HCT116 (cell line): ENCODE results near the gene PCBP3. TPM values are rescaled to one million over a fixed set of nuclear protein-coding genes. Genes with fewer than 3 reads are reported as not detected.

Experiments
- ATAC-seq: fragments of 200-7000 bp; cut with Tn5 transposase; 2 replicates; pipeline ENCODE4 v1.9.1; 2020; ENCODE audit warnings: mild to moderate bottlenecking, moderate library complexity
- BruUV-seq: library from RNA; stranded (reverse); fragments of 400-500 nt; replicated peaks from 2 replicates; lab custom pipeline; 2021; lab: Mats Ljungman, UMichigan
- CTCF ChIA-PET: fragments of 300-600 bp; sonication (Branson Sonifier 250); formaldehyde crosslinking; loops from one replicate; lab custom pipeline; 2021; ENCODE audit warnings: antibody characterized with exemption; lab: Charles Lee
- POLR2A ChIA-PET: fragments of 300-600, 350-600 bp; sonication (Branson Sonifier 250); formaldehyde crosslinking; loops from one replicate; lab custom pipeline; 2021; ENCODE audit warnings: antibody characterized with exemption; lab: Charles Lee
- RAD21 ChIA-PET, 2 experiments: fragments of 300-600 bp; sonication (Branson Sonifier 250); formaldehyde crosslinking; loops; one replicate each; lab custom pipeline; 2023; ENCODE audit warnings: low total read pairs in 2 of 2; ENCODE audit not compliant: uncharacterized antibody in 2 of 2, unreplicated experiment in 2 of 2, low non-redundant PET in 1 of 2; lab: Charles Lee
- DNase-seq: peaks from one replicate; pipeline ENCODE4 v3.0.0-alpha.2; 2010; ENCODE audit warnings: low read depth, low spot score
- H2AFZ ChIP-seq: fragments of 200-600 bp; shearing (Covaris generic), sonication (generic); 2 replicates; pipeline ENCODE4 v1.6.1; 2017; ENCODE audit warnings: low read depth, mixed run types, mixed read lengths, antibody characterized with exemption, low read length; ENCODE audit not compliant: poor library complexity, severe bottlenecking
- H3K27ac ChIP-seq: 2 replicates; pipeline ENCODE4 v1.5.1; 2012; ENCODE audit warnings: low read depth, low read length
- H3K27me3 ChIP-seq: fragments of 200-600 bp; sonication (generic); 2 replicates; pipeline ENCODE4 v1.6.1; 2016; ENCODE audit warnings: mixed run types, low read length, mixed read lengths; ENCODE audit not compliant: insufficient read depth
- H3K36me3 ChIP-seq, 2 experiments: fragments of 200-500 bp in 1 of 2; fragments of 200-600 bp in 1 of 2; sonication (Bioruptor generic) in 1 of 2; sonication (generic) in 1 of 2; 2 replicates each; pipeline versions ENCODE4 v1.5.1 to v1.6.1; 2014 to 2016; ENCODE audit warnings: low read length in 2 of 2, inconsistent platforms in 1 of 2, mixed read lengths in 1 of 2, mixed run types in 1 of 2; ENCODE audit not compliant: insufficient read depth in 2 of 2, control insufficient read depth in 1 of 2
- H3K4me1 ChIP-seq, 2 experiments: fragments of 200-600 bp in 1 of 2; sonication (generic) in 1 of 2; 2 replicates each; pipeline versions ENCODE4 v1.5.1 to v1.6.1; 2012 to 2017; ENCODE audit warnings: low read length in 2 of 2, inconsistent platforms in 1 of 2, mild to moderate bottlenecking in 1 of 2, mixed read lengths in 1 of 2, mixed run types in 1 of 2, moderate library complexity in 1 of 2; ENCODE audit not compliant: insufficient read depth in 2 of 2, control insufficient read depth in 1 of 2
- H3K4me2 ChIP-seq: fragments of 200-600 bp; sonication (generic); 2 replicates; pipeline ENCODE4 v1.6.1; 2017; ENCODE audit warnings: mixed run types, low read length, mixed read lengths
- H3K4me3 ChIP-seq, 2 experiments: fragments of 200-600 bp in 1 of 2; sonication (generic) in 1 of 2; replicated peaks in 1 of 2; 2 replicates each; pipeline ENCODE4 v1.5.1; 2011 to 2016; ENCODE audit warnings: low read length in 2 of 2, control low read depth in 1 of 2, low read depth in 1 of 2, mild to moderate bottlenecking in 1 of 2, mixed read lengths in 1 of 2, mixed run types in 1 of 2
- H3K79me2 ChIP-seq: fragments of 200-600 bp; sonication (generic); 2 replicates; pipeline ENCODE4 v1.6.1; 2017; ENCODE audit warnings: mild to moderate bottlenecking, mixed run types, low read length, moderate library complexity, mixed read lengths; ENCODE audit not compliant: insufficient read depth
- H3K9ac ChIP-seq: fragments of 200-600 bp; sonication (generic); 2 replicates; pipeline ENCODE4 v1.6.1; 2016; ENCODE audit warnings: low read length, mixed read lengths
- H3K9me2 ChIP-seq: fragments of 200-600 bp; sonication (generic), shearing (Covaris generic); 2 replicates; pipeline ENCODE4 v1.6.1; 2017; ENCODE audit warnings: mixed run types, mild to moderate bottlenecking, moderate library complexity; ENCODE audit not compliant: insufficient read depth
- H3K9me3 ChIP-seq, 2 experiments: fragments of 200-500 bp in 1 of 2; fragments of 200-600 bp in 1 of 2; sonication (Bioruptor generic) in 1 of 2; sonication (generic) in 1 of 2; 2 replicates each; pipeline ENCODE4 v1.6.1; 2014 to 2017; ENCODE audit warnings: low read length in 2 of 2, mixed read lengths in 2 of 2, inconsistent platforms in 1 of 2, low read depth in 1 of 2, mild to moderate bottlenecking in 1 of 2, mixed run types in 1 of 2, moderate library complexity in 1 of 2; ENCODE audit not compliant: control insufficient read depth in 1 of 2, insufficient read depth in 1 of 2
- H4K20me1 ChIP-seq: fragments of 200-600 bp; sonication (generic), shearing (Covaris generic); 2 replicates; pipeline ENCODE4 v1.6.1; 2017; ENCODE audit warnings: mixed run types, mild to moderate bottlenecking, moderate library complexity; ENCODE audit not compliant: insufficient read depth
- CBX3 ChIP-seq: IDR thresholded peaks from 2 replicates; pipeline ENCODE4 v1.6.1; 2012; ENCODE audit warnings: low read depth
- CEBPB ChIP-seq: IDR thresholded peaks from 2 replicates; pipeline ENCODE4 v1.6.1; 2012; ENCODE audit warnings: low read depth
- EZH2 ChIP-seq: fragments of 200-600 bp; sonication (generic); IDR thresholded peaks from 2 replicates; pipeline ENCODE4 v1.6.1; 2017; ENCODE audit warnings: antibody characterized with exemption, mixed run types
- FOSL1 ChIP-seq: IDR thresholded peaks from 2 replicates; pipeline ENCODE4 v1.6.1; 2012; ENCODE audit warnings: low read depth
- POLR2A ChIP-seq: IDR thresholded peaks from 2 replicates; pipeline ENCODE4 v1.7.0; 2011; ENCODE audit warnings: borderline replicate concordance; ENCODE audit not compliant: insufficient read depth, insufficient read length; ENCODE audit errors: extremely low read depth
- RAD21 ChIP-seq: IDR thresholded peaks from 2 replicates; pipeline ENCODE4 v1.6.1; 2012; ENCODE audit warnings: low read depth, mild to moderate bottlenecking
- SP1 ChIP-seq: IDR thresholded peaks from 2 replicates; pipeline ENCODE4 v1.6.1; 2012; ENCODE audit warnings: low read depth
- SRF ChIP-seq: IDR thresholded peaks from 2 replicates; pipeline ENCODE4 v1.6.1; 2012; ENCODE audit warnings: low read depth
- TCF7L2 ChIP-seq: IDR thresholded peaks from 2 replicates; pipeline ENCODE4 v1.7.0; 2011; ENCODE audit warnings: borderline replicate concordance, inconsistent platforms; ENCODE audit not compliant: insufficient read depth, insufficient read length; ENCODE audit errors: extremely low read depth
- YY1 ChIP-seq: IDR thresholded peaks from 2 replicates; pipeline ENCODE4 v1.6.1; 2011; ENCODE audit warnings: low read length, low read depth, moderate library complexity, mild to moderate bottlenecking; ENCODE audit not compliant: insufficient replicate concordance; ENCODE audit errors: extremely low read depth
- intact Hi-C: fragments of 100-400 bp; cut with micrococcal nuclease; formaldehyde crosslinking; loops from 2 replicates; pipeline ENCODE4 v1.10.0; 2022
- total RNA-seq: library from RNA; stranded (reverse); gene quantifications from one replicate; pipeline ENCODE4 v1.2.1, GENCODE V29; 2021; ENCODE audit not compliant: unreplicated experiment
- TF ChIP-seq, protein P1 (sequence below): IDR thresholded peaks from 2 replicates; pipeline ENCODE4 v1.6.1; 2012; ENCODE audit warnings: low read depth
- TF ChIP-seq, protein P2 (sequence below), 3 experiments: fragments of 200-600 bp in 1 of 3; sonication (generic) in 1 of 3; IDR thresholded peaks in 2 of 3; conservative IDR thresholded peaks in 1 of 3; 2 replicates each; pipeline ENCODE4 v1.5.1; 2012 to 2017; ENCODE audit warnings: low read depth in 2 of 3, low read length in 2 of 3, antibody characterized with exemption in 1 of 3, borderline replicate concordance in 1 of 3, control low read depth in 1 of 3, mild to moderate bottlenecking in 1 of 3, mixed read lengths in 1 of 3, mixed run types in 1 of 3, moderate library complexity in 1 of 3; ENCODE audit not compliant: insufficient read depth in 1 of 3
- TF ChIP-seq, protein P3 (sequence below): IDR thresholded peaks from 2 replicates; pipeline ENCODE4 v1.6.1; 2012
- TF ChIP-seq, protein P4 (sequence below): IDR thresholded peaks from 2 replicates; pipeline ENCODE4 v1.6.1; 2011; ENCODE audit warnings: mild to moderate bottlenecking, low read length, moderate library complexity; ENCODE audit not compliant: insufficient replicate concordance; ENCODE audit errors: extremely low read depth

The PCBP3 gene
- total RNA-seq, 1 experiment from 2014 or later: 3.1 TPM

DNA sequence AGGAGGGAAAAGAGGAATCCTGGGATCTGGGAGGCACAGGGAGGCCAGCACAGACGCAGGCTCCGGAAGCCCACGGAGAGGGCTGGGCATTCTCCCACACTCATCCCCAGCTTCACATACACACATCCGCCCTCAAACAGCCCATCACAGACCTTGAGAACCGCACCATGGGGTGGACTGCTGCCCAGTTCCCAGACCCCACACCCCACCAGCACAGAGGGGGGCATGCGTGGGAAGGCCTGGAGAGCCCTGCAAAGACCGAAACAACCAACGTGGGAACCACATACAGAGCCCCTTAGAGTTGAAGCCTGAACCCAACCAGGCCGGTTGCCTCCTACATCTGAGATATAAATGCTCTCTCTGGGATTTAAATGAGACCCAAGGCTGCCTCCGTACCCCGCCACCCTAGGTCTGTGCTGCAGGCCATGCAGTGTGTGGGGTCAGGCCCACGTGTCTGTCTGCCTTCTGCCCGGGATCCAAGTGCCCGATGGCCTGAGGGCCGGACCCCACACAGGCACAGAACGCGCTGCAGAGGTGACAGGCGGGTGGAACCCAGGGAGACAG, 211.8 kb downstream of the PCBP3 start:
- H3K4me3 ChIP-seq: no peak overlapping the region
- no peaks in the 10 kb centered on the region for H3K79me2 ChIP-seq
- H3K27ac ChIP-seq: no peak overlapping the region
- peaks cover 12% of the 10 kb centered on the region; the same call in 1 of the 2 replicates for H3K27me3 ChIP-seq
- H2AFZ ChIP-seq: no peak overlapping the region
- BruUV-seq: no TSS peak
- no peaks in the 10 kb centered on the region for H3K9me2 ChIP-seq
- TF ChIP-seq, protein P1, sequence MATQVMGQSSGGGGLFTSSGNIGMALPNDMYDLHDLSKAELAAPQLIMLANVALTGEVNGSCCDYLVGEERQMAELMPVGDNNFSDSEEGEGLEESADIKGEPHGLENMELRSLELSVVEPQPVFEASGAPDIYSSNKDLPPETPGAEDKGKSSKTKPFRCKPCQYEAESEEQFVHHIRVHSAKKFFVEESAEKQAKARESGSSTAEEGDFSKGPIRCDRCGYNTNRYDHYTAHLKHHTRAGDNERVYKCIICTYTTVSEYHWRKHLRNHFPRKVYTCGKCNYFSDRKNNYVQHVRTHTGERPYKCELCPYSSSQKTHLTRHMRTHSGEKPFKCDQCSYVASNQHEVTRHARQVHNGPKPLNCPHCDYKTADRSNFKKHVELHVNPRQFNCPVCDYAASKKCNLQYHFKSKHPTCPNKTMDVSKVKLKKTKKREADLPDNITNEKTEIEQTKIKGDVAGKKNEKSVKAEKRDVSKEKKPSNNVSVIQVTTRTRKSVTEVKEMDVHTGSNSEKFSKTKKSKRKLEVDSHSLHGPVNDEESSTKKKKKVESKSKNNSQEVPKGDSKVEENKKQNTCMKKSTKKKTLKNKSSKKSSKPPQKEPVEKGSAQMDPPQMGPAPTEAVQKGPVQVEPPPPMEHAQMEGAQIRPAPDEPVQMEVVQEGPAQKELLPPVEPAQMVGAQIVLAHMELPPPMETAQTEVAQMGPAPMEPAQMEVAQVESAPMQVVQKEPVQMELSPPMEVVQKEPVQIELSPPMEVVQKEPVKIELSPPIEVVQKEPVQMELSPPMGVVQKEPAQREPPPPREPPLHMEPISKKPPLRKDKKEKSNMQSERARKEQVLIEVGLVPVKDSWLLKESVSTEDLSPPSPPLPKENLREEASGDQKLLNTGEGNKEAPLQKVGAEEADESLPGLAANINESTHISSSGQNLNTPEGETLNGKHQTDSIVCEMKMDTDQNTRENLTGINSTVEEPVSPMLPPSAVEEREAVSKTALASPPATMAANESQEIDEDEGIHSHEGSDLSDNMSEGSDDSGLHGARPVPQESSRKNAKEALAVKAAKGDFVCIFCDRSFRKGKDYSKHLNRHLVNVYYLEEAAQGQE: no peak
- TF ChIP-seq CBX3 (no peak), POLR2A (no peak), RAD21 (no peak), FOSL1 (no peak), EZH2 (no peak), SRF (no peak), YY1 (no peak), CEBPB (no peak), SP1 (no peak), TCF7L2 (no peak)
- TF ChIP-seq, protein P2, sequence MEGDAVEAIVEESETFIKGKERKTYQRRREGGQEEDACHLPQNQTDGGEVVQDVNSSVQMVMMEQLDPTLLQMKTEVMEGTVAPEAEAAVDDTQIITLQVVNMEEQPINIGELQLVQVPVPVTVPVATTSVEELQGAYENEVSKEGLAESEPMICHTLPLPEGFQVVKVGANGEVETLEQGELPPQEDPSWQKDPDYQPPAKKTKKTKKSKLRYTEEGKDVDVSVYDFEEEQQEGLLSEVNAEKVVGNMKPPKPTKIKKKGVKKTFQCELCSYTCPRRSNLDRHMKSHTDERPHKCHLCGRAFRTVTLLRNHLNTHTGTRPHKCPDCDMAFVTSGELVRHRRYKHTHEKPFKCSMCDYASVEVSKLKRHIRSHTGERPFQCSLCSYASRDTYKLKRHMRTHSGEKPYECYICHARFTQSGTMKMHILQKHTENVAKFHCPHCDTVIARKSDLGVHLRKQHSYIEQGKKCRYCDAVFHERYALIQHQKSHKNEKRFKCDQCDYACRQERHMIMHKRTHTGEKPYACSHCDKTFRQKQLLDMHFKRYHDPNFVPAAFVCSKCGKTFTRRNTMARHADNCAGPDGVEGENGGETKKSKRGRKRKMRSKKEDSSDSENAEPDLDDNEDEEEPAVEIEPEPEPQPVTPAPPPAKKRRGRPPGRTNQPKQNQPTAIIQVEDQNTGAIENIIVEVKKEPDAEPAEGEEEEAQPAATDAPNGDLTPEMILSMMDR (IDR thresholded peaks at IDR 0.05 in 2 of 3, conservative IDR thresholded peaks at IDR 0.05 in 1 of 3; ENCODE audit: borderline replicate concordance in 1 of 3, insufficient read depth in 1 of 3, low read depth in 2 of 3, low read length in 2 of 3): no peak
- TF ChIP-seq, protein P3, sequence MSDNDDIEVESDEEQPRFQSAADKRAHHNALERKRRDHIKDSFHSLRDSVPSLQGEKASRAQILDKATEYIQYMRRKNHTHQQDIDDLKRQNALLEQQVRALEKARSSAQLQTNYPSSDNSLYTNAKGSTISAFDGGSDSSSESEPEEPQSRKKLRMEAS: no peak
- TF ChIP-seq, protein P4, sequence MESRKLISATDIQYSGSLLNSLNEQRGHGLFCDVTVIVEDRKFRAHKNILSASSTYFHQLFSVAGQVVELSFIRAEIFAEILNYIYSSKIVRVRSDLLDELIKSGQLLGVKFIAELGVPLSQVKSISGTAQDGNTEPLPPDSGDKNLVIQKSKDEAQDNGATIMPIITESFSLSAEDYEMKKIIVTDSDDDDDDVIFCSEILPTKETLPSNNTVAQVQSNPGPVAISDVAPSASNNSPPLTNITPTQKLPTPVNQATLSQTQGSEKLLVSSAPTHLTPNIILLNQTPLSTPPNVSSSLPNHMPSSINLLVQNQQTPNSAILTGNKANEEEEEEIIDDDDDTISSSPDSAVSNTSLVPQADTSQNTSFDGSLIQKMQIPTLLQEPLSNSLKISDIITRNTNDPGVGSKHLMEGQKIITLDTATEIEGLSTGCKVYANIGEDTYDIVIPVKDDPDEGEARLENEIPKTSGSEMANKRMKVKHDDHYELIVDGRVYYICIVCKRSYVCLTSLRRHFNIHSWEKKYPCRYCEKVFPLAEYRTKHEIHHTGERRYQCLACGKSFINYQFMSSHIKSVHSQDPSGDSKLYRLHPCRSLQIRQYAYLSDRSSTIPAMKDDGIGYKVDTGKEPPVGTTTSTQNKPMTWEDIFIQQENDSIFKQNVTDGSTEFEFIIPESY: no peak
- TF ChIP-seq, all 23 proteins: peak for 0
- H3K9me3 ChIP-seq: no peaks in the 10 kb centered on the region
- H4K20me1 ChIP-seq: no peaks in the 10 kb centered on the region
- DNase-seq: no peak
- ATAC-seq: no peak
- H3K9ac ChIP-seq: no peak overlapping the region
- RAD21 ChIA-PET: interaction anchor here in 1 of 2 experiments (0.5 kb wide), 1 partner anchor 34 kb away, joined by 4 read pairs; no protein-coding TSS in a partner anchor
- H3K36me3 ChIP-seq: no peaks in the 10 kb centered on the region
- no peak overlapping the region for H3K4me2 ChIP-seq
- intact Hi-C loops: no loop called here
- CTCF ChIA-PET: no interaction called here
- POLR2A ChIA-PET: no interaction called here
- no peaks in the 10 kb centered on the region for H3K4me1 ChIP-seq
